ENCODE measurements around the gene EGFL7. TPM values are rescaled to one million over a fixed set of nuclear protein-coding genes. Genes with fewer than 3 reads are reported as not detected.

EGFL7 gene
- polyA plus RNA-seq, 1 of the 3 experiments (the other 2 are of a cell fraction), result 43.0 TPM

GRCh38 chr9:136685216-136685615 lies 22.5 kb downstream of the EGFL7 start:
- Histone ChIP-seq H3K27me3 (ENCODE audit: insufficient read depth) (no peaks in the 10 kb centered on the region), H3K9me2 (no peaks in the 10 kb centered on the region), H3K79me2 (ENCODE audit: insufficient read depth) (peaks cover 22% of the 10 kb centered on the region), H3K9ac (no peak overlapping the region), H2AFZ (ENCODE audit: low read depth) (no peak overlapping the region), H3K4me1 (ENCODE audit: control insufficient read depth in 1 of 2, insufficient read depth in 2 of 2, low read depth in 1 of 2, low read length in 1 of 2) (peaks cover 4 to 19% of the 10 kb centered on the region in 2 experiments; a peak in 2 of 4 replicates), H3K9me3 (no peaks in the 10 kb centered on the region), H3K27ac (ENCODE audit: low read depth in 2 of 2, low read length in 1 of 2) (no peak overlapping the region), H3K4me3 (ENCODE audit: low read depth in 2 of 2, low read length in 1 of 2) (no peak overlapping the region), H4K20me1 (ENCODE audit: insufficient read depth) (peaks cover 7% of the 10 kb centered on the region; the same call in 1 of the 2 replicates), H3K4me2 (peak overlapping the region; percentile 100), H3K36me3 (replicated peaks in 1 of 2; ENCODE audit: control insufficient read depth in 1 of 2, insufficient read depth in 2 of 2, low read length in 1 of 2) (no peaks in the 10 kb centered on the region), H3F3A (replicated peaks; ENCODE audit: insufficient read depth) (no peaks in the 10 kb centered on the region)
- WGBS (ENCODE audit: low lambda C conversion rate), result no CpG with 5 or more reads among the region's 7 CpGs
- TF ChIP-seq MXI1 (IDR thresholded peaks at IDR 0.05; ENCODE audit: low read depth, low read length), result no peak
- TF ChIP-seq FOXM1 (IDR thresholded peaks at IDR 0.05; ENCODE audit: low read depth), result no peak
- no peak for TF ChIP-seq TEAD4 (IDR thresholded peaks at IDR 0.05; ENCODE audit: borderline replicate concordance, insufficient read depth)
- DNase-seq, result no peak
- ChIA-PET POLR2A (no interaction called here), CTCF (interaction anchor here (1.0 to 8.5 kb wide), 5 partner anchors 9 to 44 kb away, joined by 3 to 90 read pairs (median 9); no protein-coding TSS in a partner anchor)

DNA sequence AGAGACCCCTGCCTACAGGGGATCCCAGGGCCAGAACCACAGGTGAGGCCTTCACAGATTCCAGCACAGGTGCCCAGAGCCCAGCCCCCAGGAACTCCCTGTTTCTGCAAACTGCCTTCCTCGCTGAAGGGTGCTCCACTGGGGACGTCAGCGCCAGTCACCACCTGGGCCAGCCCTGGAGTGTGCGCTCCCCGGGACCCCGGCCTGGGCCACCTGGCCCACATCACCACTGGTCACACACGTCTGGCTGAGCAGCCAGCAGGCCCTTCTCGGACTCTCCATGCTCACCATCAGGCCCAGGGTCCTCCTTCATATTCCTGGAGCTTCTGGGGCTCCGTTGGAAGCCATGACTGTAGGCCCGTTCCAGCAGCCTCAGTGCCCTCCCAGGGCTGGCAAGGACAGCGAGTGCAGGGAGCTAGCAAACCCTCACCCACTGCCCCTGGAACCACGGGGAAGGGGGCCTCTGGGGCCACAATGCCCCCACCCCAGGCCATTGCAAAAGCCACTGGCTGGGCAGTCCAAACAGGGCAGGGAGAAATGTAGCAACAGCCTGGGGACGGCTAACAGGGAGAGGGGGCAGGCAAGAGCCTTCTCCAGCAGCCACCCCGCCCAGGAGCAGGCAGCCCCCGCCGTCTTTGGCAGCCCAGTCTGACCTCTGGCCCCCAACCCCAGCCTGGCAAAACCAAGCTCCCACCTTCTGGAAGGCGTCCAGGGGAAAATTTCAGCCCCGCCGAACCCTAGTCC lies 23.2 kb downstream of the EGFL7 start:
- H3K9me3 ChIP-seq, result no peaks in the 10 kb centered on the region
- H3F3A ChIP-seq (replicated peaks; ENCODE audit: insufficient read depth), result no peaks in the 10 kb centered on the region
- peak overlapping the region; percentile 79; the same call in 1 of the 2 replicates for H2AFZ ChIP-seq (ENCODE audit: low read depth)
- peaks cover 22% of the 10 kb centered on the region for H3K79me2 ChIP-seq (ENCODE audit: insufficient read depth)
- POLR2A ChIA-PET, result interaction anchor here (1.2 kb wide), 1 partner anchor 10 kb away, joined by 3 read pairs; no protein-coding TSS in a partner anchor
- peak; percentile 67 for DNase-seq
- H3K36me3 ChIP-seq (replicated peaks in 1 of 2; ENCODE audit: control insufficient read depth in 1 of 2, insufficient read depth in 2 of 2, low read length in 1 of 2), result no peaks in the 10 kb centered on the region
- peaks cover 7% of the 10 kb centered on the region; the same call in 1 of the 2 replicates for H4K20me1 ChIP-seq (ENCODE audit: insufficient read depth)
- H3K4me2 ChIP-seq, result peak overlapping the region; percentile 100
- 100% methylated on average over 1 of the region's 19 CpGs for whole genome bisulfite sequencing (ENCODE audit: low lambda C conversion rate)
- H3K27ac ChIP-seq (ENCODE audit: low read depth in 2 of 2, low read length in 1 of 2), result no peak overlapping the region; a peak in 1 of 4 replicates
- no peaks in the 10 kb centered on the region for H3K27me3 ChIP-seq (ENCODE audit: insufficient read depth)
- peak overlapping the region; percentile 71 for H3K9ac ChIP-seq
- H3K4me3 ChIP-seq (ENCODE audit: low read depth in 2 of 2, low read length in 1 of 2), result peak overlapping the region; percentile 72 to 78
- TF ChIP-seq, protein P1, sequence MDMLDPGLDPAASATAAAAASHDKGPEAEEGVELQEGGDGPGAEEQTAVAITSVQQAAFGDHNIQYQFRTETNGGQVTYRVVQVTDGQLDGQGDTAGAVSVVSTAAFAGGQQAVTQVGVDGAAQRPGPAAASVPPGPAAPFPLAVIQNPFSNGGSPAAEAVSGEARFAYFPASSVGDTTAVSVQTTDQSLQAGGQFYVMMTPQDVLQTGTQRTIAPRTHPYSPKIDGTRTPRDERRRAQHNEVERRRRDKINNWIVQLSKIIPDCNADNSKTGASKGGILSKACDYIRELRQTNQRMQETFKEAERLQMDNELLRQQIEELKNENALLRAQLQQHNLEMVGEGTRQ (IDR thresholded peaks at IDR 0.05; ENCODE audit: borderline replicate concordance, low read depth, low read length), result no peak
- TF ChIP-seq, protein P2, sequence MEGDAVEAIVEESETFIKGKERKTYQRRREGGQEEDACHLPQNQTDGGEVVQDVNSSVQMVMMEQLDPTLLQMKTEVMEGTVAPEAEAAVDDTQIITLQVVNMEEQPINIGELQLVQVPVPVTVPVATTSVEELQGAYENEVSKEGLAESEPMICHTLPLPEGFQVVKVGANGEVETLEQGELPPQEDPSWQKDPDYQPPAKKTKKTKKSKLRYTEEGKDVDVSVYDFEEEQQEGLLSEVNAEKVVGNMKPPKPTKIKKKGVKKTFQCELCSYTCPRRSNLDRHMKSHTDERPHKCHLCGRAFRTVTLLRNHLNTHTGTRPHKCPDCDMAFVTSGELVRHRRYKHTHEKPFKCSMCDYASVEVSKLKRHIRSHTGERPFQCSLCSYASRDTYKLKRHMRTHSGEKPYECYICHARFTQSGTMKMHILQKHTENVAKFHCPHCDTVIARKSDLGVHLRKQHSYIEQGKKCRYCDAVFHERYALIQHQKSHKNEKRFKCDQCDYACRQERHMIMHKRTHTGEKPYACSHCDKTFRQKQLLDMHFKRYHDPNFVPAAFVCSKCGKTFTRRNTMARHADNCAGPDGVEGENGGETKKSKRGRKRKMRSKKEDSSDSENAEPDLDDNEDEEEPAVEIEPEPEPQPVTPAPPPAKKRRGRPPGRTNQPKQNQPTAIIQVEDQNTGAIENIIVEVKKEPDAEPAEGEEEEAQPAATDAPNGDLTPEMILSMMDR (IDR thresholded peaks at IDR 0.05), result 0 out of 2 replicates have a peak, but pooled peaks have one; percentile 12
- CTCF ChIA-PET, result interaction anchor here (0.7 to 8.5 kb wide), 9 partner anchors 9 to 197 kb away, joined by 3 to 90 read pairs (median 3); no protein-coding TSS in a partner anchor
- H3K4me1 ChIP-seq (ENCODE audit: control insufficient read depth in 1 of 2, insufficient read depth in 2 of 2, low read depth in 1 of 2, low read length in 1 of 2), result peaks cover 4 to 19% of the 10 kb centered on the region in 2 experiments; a peak in 2 of 4 replicates
- H3K9me2 ChIP-seq, result no peaks in the 10 kb centered on the region

Measured in SK-N-SH (cell line).